Measurements from ENCODE around the gene LRRFIP1. TPM values are rescaled to one million over a fixed set of nuclear protein-coding genes. Genes with fewer than 3 reads are reported as not detected.

Gene LRRFIP1
- total and polyA plus RNA-seq, 2 of the 13 experiments (the other 11 are each of a cell fraction or from before 2014, with no cell fraction given), result 15.9 to 40.5 TPM

GRCh38 chr2:237625216-237625705, 2.1 kb upstream of the LRRFIP1 start (continued):
- TF ChIP-seq NR2C2 (CRISPR knock-in tag; IDR thresholded peaks at IDR 0.05; ENCODE audit: borderline replicate concordance), result no peak
- no peak for TF ChIP-seq U2AF2 (IDR thresholded peaks at IDR 0.05; ENCODE audit: low read depth, low read length)
- no peak for TF ChIP-seq MXD4 (CRISPR knock-in tag; IDR thresholded peaks at IDR 0.05)
- TF ChIP-seq ZNF549 (CRISPR knock-in tag; IDR thresholded peaks at IDR 0.05), result no peak
- no peak for TF ChIP-seq ZFP41 (CRISPR knock-in tag; IDR thresholded peaks at IDR 0.05; ENCODE audit: borderline replicate concordance)
- TF ChIP-seq ZNF543 (CRISPR knock-in tag; IDR thresholded peaks at IDR 0.05), result 0 out of 2 replicates have a peak, but pooled peaks have one; percentile 41
- no peak for TF ChIP-seq ZIK1 (CRISPR knock-in tag; IDR thresholded peaks at IDR 0.05; ENCODE audit: borderline replicate concordance, low read depth)
- TF ChIP-seq HMGXB4 (CRISPR knock-in tag; IDR thresholded peaks at IDR 0.05; ENCODE audit: borderline replicate concordance in 1 of 2, low read depth in 1 of 2), result no peak
- TF ChIP-seq DMAP1 (CRISPR knock-in tag; IDR thresholded peaks at IDR 0.05), result no peak
- no peak for TF ChIP-seq ZNF678 (CRISPR knock-in tag; IDR thresholded peaks at IDR 0.05)
- TF ChIP-seq ATF5 (CRISPR knock-in tag; IDR thresholded peaks at IDR 0.05; ENCODE audit: low read depth), result no peak
- TF ChIP-seq ISL2 (CRISPR knock-in tag; IDR thresholded peaks at IDR 0.05), result no peak
- no peak for TF ChIP-seq ZNF362 (CRISPR knock-in tag; IDR thresholded peaks at IDR 0.05; ENCODE audit: borderline replicate concordance)
- no peak for TF ChIP-seq HMGA1 (CRISPR knock-in tag; conservative IDR thresholded peaks at IDR 0.05)
- TF ChIP-seq CSRNP1 (CRISPR knock-in tag; IDR thresholded peaks at IDR 0.05), result no peak
- peak; percentile 20; the same call in 1 of the 2 replicates for TF ChIP-seq RXRA (CRISPR knock-in tag; IDR thresholded peaks at IDR 0.05)
- 0 out of 2 replicates have a peak, but pooled peaks have one; percentile 56 for TF ChIP-seq TBP (CRISPR knock-in tag; IDR thresholded peaks at IDR 0.05)
- no peak for TF ChIP-seq HBP1 (CRISPR knock-in tag; IDR thresholded peaks at IDR 0.05; ENCODE audit: low read depth)
- no peak for TF ChIP-seq PLRG1 (conservative IDR thresholded peaks at IDR 0.05)
- TF ChIP-seq TFE3 (CRISPR knock-in tag; IDR thresholded peaks at IDR 0.05), result no peak

Data from HepG2 (cell line).